Gastrocnemius medialis (tissue), 4 donors: ENCODE measurements around the gene SP140L.

Experiments
- POLR2A ChIP-seq, 2 donors: fragments of 450-650 bp; IDR thresholded peaks; one replicate each; pipeline ENCODE4 v1.6.1; 2017; ENCODE audit warnings: antibody characterized with exemption in 2 of 2, mild to moderate bottlenecking in 2 of 2, moderate library complexity in 2 of 2
- TF ChIP-seq, protein P1 (sequence below), 5 experiments: fragments of 450-650 bp in 3 of 5; fragments of 200-600 bp in 2 of 5; sonication (generic) in 2 of 5; IDR thresholded peaks in 4 of 5; conservative IDR thresholded peaks in 1 of 5; 1 replicate in 4 of 5; 2 replicates in 1 of 5; pipeline ENCODE4 v1.5.1; 2016 to 2019; ENCODE audit warnings: antibody characterized with exemption in 5 of 5, mild to moderate bottlenecking in 3 of 5, moderate library complexity in 3 of 5

- TF ChIP-seq, protein P1, sequence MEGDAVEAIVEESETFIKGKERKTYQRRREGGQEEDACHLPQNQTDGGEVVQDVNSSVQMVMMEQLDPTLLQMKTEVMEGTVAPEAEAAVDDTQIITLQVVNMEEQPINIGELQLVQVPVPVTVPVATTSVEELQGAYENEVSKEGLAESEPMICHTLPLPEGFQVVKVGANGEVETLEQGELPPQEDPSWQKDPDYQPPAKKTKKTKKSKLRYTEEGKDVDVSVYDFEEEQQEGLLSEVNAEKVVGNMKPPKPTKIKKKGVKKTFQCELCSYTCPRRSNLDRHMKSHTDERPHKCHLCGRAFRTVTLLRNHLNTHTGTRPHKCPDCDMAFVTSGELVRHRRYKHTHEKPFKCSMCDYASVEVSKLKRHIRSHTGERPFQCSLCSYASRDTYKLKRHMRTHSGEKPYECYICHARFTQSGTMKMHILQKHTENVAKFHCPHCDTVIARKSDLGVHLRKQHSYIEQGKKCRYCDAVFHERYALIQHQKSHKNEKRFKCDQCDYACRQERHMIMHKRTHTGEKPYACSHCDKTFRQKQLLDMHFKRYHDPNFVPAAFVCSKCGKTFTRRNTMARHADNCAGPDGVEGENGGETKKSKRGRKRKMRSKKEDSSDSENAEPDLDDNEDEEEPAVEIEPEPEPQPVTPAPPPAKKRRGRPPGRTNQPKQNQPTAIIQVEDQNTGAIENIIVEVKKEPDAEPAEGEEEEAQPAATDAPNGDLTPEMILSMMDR (IDR thresholded peaks at IDR 0.05 in 4 of 5, conservative IDR thresholded peaks at IDR 0.05 in 1 of 5): no peak
- no peak for TF ChIP-seq POLR2A (IDR thresholded peaks at IDR 0.05)
These were observed 19.5 kb upstream of the SP140L start for GRCh38 chr2:230307485-230307884.
